NCI-H446 treated with DMSO at 0.1 percent for 48 hours (cell line): Measurements from ENCODE around the gene IGFALS.

Experiments used
- DNase-seq: peaks from one replicate; lab custom pipeline; 2025; lab: John Stamatoyannopoulos, UW

The IGFALS gene

GRCh38 chr16:1743376-1744337 is 49.8 kb downstream of the IGFALS start:
- no peak for DNase-seq

- DNase-seq: no peak
These were observed 51.8 kb downstream of the IGFALS start for GRCh38 chr16:1741553-1742165.

- DNase-seq: no peak
These were observed 52.6 kb downstream of the IGFALS start for GRCh38 chr16:1740781-1741490.
